Measurements from ENCODE around the gene PLXNB3. TPM values are rescaled to one million over a fixed set of nuclear protein-coding genes. Genes with fewer than 3 reads are reported as not detected.

PLXNB3 gene
- total RNA-seq, 4 donors from 2014 or later = 3.1 to 46.2 (median 24.7) TPM

- Histone ChIP-seq H3K4me3 (no peak overlapping the region), H3K9me3 (no peaks in the 10 kb centered on the region), H3K27ac (no peak overlapping the region), H3K4me1 (no peaks in the 10 kb centered on the region), H3K36me3 (no peaks in the 10 kb centered on the region), H3K27me3 (no peaks in the 10 kb centered on the region)
- in situ Hi-C loops (cut with MboI; ENCODE audit: low pct_ligation_motif_present in 1 of 4, low pct_unique_long_range_greater_than_20kb in 1 of 4, low sequenced_read_pairs in 3 of 4) (loop anchor here in 1 of 4 donors (25.0 kb wide), 1 partner anchor 212 kb away; the partner anchor contains the start of genes HCFC1 and TMEM187), intact Hi-C loops (cut with DNase I; ENCODE audit: low total_unique reads) (no loop called here)
- WGBS, 2 donors (ENCODE audit: low coverage in 1 of 2) = 71 to 100% methylated on average over 1 to 10 of the region's 12 CpGs
- TF ChIP-seq POLR2A (IDR thresholded peaks at IDR 0.05) (no peak), EP300 (IDR thresholded peaks at IDR 0.05; ENCODE audit: low read depth) (no peak), POLR2AphosphoS5 (IDR thresholded peaks at IDR 0.05) (no peak), CTCF (IDR thresholded peaks at IDR 0.05) (no peak)
- DNase-seq = no peak
These were observed 13.8 kb upstream of the PLXNB3 start for GRCh38 chrX:153750127-153750774.

- no peaks in the 10 kb centered on the region for H3K36me3 ChIP-seq
- in situ Hi-C loops (cut with MboI; ENCODE audit: low pct_ligation_motif_present in 1 of 4, low pct_unique_long_range_greater_than_20kb in 1 of 4, low sequenced_read_pairs in 3 of 4) = loop anchor here in 1 of 4 donors (25.0 kb wide), 1 partner anchor 207 kb away; the partner anchor contains the start of genes HCFC1 and TMEM187
- no peak for DNase-seq
- H3K9me3 ChIP-seq = no peaks in the 10 kb centered on the region
- no peak for TF ChIP-seq CTCF (IDR thresholded peaks at IDR 0.05)
- H3K4me3 ChIP-seq = no peak overlapping the region
- intact Hi-C loops (cut with DNase I; ENCODE audit: low total_unique reads) = no loop called here
- WGBS, 2 donors (ENCODE audit: low coverage in 1 of 2) = 76% methylated on average over 1 of the region's 1 CpG; no CpG with 5 or more reads in 1 of the 2 donors
- H3K27me3 ChIP-seq = no peaks in the 10 kb centered on the region
- no peaks in the 10 kb centered on the region for H3K4me1 ChIP-seq
- H3K27ac ChIP-seq = no peak overlapping the region
These were observed 8.9 kb upstream of the PLXNB3 start for GRCh38 chrX:153755136-153755535.

- WGBS, 2 donors (ENCODE audit: low coverage in 1 of 2) = 80% methylated on average over 15 of the region's 15 CpGs; no CpG with 5 or more reads in 1 of the 2 donors
- TF ChIP-seq POLR2AphosphoS5 (IDR thresholded peaks at IDR 0.05) (no peak), EP300 (IDR thresholded peaks at IDR 0.05; ENCODE audit: low read depth) (no peak), CTCF (IDR thresholded peaks at IDR 0.05) (no peak), POLR2A (IDR thresholded peaks at IDR 0.05) (no peak)
- no peaks in the 10 kb centered on the region for H3K4me1 ChIP-seq
- in situ Hi-C loops (cut with MboI; ENCODE audit: low pct_ligation_motif_present in 1 of 4, low pct_unique_long_range_greater_than_20kb in 1 of 4, low sequenced_read_pairs in 3 of 4) = loop anchor here in 1 of 4 donors (25.0 kb wide), 1 partner anchor 200 kb away; the partner anchor contains the start of genes HCFC1 and TMEM187
- DNase-seq = no peak
- intact Hi-C loops (cut with DNase I; ENCODE audit: low total_unique reads) = no loop called here
- H3K27ac ChIP-seq = no peak overlapping the region
- no peaks in the 10 kb centered on the region for H3K36me3 ChIP-seq
- H3K4me3 ChIP-seq = no peak overlapping the region
- no peaks in the 10 kb centered on the region for H3K27me3 ChIP-seq
- H3K9me3 ChIP-seq = no peaks in the 10 kb centered on the region
These were observed 2.2 kb upstream of the PLXNB3 start for GRCh38 chrX:153761863-153762262.

GRCh38 chrX:153762626-153763173 lies 1.3 kb upstream of the PLXNB3 start:
- Histone ChIP-seq H3K27me3 (no peaks in the 10 kb centered on the region), H3K9me3 (no peaks in the 10 kb centered on the region), H3K36me3 (no peaks in the 10 kb centered on the region), H3K4me1 (no peaks in the 10 kb centered on the region), H3K27ac (no peak overlapping the region), H3K4me3 (no peak overlapping the region)
- 82% methylated on average over 12 of the region's 14 CpGs; no CpG with 5 or more reads in 1 of the 2 donors for WGBS, 2 donors (ENCODE audit: low coverage in 1 of 2)
- intact Hi-C loops (cut with DNase I; ENCODE audit: low total_unique reads) = no loop called here
- no peak for TF ChIP-seq CTCF (IDR thresholded peaks at IDR 0.05)
- TF ChIP-seq POLR2A (IDR thresholded peaks at IDR 0.05) = no peak
- TF ChIP-seq POLR2AphosphoS5 (IDR thresholded peaks at IDR 0.05) = no peak
- no peak for TF ChIP-seq EP300 (IDR thresholded peaks at IDR 0.05; ENCODE audit: low read depth)
- in situ Hi-C loops (cut with MboI; ENCODE audit: low pct_ligation_motif_present in 1 of 4, low pct_unique_long_range_greater_than_20kb in 1 of 4, low sequenced_read_pairs in 3 of 4) = loop anchor here in 1 of 4 donors (25.0 kb wide), 1 partner anchor 200 kb away; the partner anchor contains the start of genes HCFC1 and TMEM187
- DNase-seq = no peak
